NCI-H774 (cell line): ENCODE data around the gene GRIN1.
A peak's percentile ranks its signal among the peaks of the same experiment; 100 is the strongest.

ENCODE experiments used
- DNase-seq: peaks from one replicate; lab custom pipeline; 2025; lab: John Stamatoyannopoulos, UW

GRIN1 gene

DNA sequence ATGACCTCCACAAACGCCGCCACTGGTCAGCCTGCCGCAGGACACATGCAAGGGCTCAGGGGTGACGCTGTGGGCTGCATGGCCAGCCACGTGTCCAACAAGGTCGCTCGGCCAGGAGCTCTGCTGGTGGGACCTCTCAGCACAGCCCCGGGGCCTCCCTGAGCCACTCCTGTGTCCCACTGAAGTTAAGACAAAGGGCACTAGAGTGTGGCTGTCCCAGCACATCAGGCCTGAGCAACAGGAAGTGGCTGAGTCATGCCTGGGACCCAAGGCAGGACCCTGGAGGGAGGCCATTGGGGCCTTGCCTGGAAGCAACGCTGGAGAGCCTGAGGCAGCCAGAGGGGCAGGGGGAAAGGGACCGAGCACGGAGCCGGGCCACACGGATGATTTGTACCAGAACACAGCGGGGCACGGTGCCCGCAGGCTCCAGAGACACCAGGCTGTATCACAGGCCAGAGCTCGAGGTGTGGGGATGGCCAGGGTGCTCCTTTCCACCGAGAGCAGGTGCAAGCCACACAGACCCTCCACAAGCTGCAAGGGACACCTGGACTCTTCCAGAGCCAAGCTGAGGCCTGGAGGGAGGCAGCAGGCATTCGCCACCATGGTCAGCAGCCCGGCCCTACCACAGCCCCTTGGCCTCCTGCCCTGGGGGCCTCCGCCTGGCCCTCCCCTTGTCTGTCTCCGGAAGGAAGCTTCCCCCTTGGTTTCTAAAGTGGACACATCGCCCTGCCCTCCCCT lies 39.4 kb downstream of the GRIN1 start:
- DNase-seq = no peak

DNA sequence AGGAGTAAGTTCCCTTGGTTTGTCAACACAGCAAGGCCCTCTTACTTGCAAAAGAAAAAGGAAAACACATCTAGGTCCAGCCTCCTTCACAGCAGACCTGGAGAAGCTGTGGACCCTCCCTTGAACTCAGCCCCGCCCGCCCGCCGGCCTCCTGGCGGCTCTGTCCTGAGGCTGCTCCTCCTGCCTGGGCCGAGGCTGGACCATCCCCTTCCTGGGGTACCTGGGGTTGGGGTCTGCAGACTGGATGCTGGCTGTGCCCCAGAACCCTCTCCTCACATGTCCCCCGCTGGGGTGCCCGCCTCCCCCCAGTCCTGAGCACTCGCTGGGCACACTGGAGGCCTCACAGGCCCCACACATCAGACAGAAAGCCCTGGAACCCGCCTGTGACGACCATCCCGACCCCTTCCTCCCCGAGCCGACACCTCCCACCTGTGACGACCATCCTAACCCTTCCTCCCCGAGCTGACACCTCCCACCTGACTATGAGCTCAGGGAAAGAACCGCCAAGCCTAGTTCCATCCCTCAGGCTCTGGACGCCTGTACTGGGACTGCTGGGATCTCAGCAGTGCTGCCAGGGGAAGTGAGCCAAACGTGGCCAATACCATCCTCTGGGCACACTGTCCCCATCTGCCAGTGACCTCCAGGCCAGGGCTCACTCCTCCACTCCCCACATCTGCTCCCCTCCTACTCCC lies 40.1 kb downstream of the GRIN1 start:
- no peak for DNase-seq

DNA sequence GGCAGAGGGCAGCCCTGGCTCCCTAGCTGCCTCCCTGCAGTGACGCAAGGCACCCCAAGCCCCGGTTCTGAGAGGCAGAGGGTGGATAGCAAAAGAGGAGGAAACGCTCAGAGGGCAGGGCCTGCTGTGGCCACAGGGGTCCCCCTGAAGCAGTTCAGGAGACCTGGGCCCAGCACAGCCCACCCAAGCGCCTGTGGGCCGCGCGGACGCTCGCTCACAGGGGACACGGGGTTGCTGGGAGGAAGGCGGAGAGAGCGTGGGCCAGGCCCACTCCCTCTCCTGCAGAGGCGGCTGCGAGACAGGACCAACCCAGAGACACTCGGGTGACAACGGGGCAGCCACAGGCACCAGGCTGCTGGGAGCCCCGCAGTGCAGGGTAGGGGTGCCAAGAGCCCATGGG lies 40.8 kb downstream of the GRIN1 start:
- DNase-seq = no peak

GRCh38 chr9:137180491-137180890 lies 41.5 kb downstream of the GRIN1 start:
- DNase-seq = no peak

GRCh38 chr9:137181680-137182079 lies 42.7 kb downstream of the GRIN1 start:
- DNase-seq = no peak

- no peak for DNase-seq
Measured at GRCh38 chr9:137182836-137183235, 43.9 kb downstream of the GRIN1 start.

DNA sequence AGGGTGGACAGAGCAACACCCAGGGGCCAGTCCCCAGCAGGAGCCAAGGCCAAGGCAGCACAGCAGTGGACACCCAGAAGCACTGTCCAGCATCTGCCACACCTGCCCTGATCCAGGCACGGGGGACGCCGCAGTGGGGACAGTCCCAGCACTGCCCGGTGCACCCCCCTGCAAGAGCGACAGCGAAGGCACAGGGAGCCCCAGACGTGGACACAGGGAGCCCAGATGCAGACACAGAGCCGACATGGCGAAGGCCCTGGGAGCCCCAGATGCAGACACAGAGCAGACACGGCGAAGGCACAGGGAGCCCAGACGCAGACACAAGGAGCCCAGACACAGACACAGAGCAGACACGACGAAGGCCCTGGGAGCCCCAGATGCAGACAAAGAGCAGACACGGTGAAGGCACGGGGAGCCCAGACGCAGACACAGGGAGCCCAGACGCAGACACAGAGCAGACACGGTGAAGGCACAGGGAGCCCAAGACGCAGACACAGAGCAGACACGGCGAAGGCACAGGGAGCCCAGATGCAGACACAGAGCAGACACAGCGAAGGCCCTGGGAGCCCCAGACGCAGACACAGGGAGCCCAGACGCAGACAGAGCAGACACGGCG lies 45.1 kb downstream of the GRIN1 start:
- no peak for DNase-seq

GRCh38 chr9:137184881-137185660 lies 46.1 kb downstream of the GRIN1 start:
- DNase-seq = no peak

DNA sequence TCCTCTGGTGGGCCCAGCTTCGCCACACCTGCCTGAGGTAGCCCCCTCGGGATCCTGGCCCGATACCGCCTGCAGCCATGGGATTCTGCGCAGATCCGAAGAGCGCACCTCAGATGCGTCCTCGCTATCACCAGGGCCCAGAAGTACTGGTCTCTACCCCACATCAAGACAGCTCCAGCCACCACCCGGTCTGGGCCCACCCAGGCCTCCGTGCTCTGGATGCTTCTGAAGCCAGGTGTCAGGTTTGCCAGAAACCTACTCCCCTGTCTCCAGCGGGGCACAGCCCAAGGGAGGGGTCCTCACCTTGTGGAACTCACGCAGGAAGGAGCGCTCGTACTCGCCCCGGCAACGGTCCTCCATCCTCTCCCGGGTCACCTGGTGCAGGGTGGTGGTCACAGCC lies 47.0 kb downstream of the GRIN1 start:
- no peak for DNase-seq

DNA sequence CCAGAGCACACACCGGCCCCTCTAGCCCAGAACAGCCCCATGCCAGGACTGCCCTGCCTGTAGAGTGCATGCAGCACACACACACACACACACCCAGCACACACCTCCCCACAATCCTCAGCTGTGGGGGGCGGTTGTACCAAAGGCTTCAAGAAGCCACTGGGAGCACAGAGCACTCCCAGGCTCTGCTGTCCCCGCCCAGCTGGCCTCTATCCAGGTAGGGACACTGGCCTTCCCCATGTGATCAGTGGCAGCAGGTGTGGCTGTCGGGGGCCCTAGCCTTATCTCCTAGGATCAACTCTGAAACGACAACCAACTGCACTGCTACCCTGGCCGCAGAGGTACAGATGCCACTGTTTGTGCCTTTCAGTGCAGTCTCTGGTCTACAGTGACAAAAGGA lies 47.4 kb downstream of the GRIN1 start:
- no peak for DNase-seq

- no peak for DNase-seq
Measured at GRCh38 chr9:137187386-137187785, 48.4 kb downstream of the GRIN1 start.

GRCh38 chr9:137188086-137188489 lies 49.1 kb downstream of the GRIN1 start:
- no peak for DNase-seq

DNA sequence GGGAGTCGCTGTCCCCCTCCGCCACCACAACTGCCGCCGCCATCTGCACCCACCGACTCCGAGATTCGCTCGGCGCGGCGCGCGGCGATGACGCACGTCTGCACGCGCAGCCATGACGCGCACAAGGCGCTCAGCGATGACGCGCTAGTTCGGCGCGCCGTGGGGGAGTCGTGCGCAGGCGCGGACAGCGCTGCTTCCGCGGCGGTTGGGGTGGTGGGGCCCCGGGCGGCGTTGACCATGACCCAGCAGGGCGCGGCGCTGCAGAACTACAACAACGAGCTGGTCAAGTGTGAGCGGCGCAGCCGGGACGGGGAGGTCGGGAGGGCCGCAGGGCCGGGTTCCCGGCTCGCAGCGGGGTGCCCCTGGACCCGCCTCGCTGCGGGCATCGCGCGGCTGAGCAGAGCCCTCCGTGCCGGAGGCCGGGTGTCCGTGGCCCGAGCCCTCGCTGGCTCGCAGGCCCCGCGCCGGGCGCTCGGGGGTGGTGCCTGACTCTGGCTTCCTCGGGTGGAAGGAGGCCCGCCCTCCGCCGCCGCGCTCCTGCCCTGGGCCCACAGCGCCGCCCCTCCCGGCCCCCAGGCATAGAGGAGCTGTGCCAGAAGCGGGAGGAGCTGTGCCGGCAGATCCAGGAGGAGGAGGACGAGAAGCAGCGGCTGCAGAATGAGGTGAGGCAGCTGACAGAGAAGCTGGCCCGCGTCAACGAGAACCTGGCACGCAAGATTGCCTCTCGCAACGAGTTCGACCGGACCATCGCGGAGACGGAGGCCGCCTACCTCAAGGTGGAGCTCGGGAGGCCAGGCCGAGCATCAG lies 49.7 kb downstream of the GRIN1 start, which contains the start of the genes ANAPC2 and SSNA1:
TSS of gene ANAPC2 (minus strand) at position 71 of the 807 bp plus-strand sequence. CDS start at position 43, 28 bp downstream.
TSS of gene SSNA1 (plus strand) at position 187 of the 807 bp plus-strand sequence. CDS start at position 238, 51 bp downstream.
- peak; percentile 96 for DNase-seq

- no peak for DNase-seq
Measured at GRCh38 chr9:137189297-137190295, 50.6 kb downstream of the GRIN1 start.

- no peak for DNase-seq
Measured at GRCh38 chr9:137190315-137190856, 51.4 kb downstream of the GRIN1 start.

- DNase-seq = no peak
Measured at GRCh38 chr9:137191245-137191644, 52.3 kb downstream of the GRIN1 start.

DNA sequence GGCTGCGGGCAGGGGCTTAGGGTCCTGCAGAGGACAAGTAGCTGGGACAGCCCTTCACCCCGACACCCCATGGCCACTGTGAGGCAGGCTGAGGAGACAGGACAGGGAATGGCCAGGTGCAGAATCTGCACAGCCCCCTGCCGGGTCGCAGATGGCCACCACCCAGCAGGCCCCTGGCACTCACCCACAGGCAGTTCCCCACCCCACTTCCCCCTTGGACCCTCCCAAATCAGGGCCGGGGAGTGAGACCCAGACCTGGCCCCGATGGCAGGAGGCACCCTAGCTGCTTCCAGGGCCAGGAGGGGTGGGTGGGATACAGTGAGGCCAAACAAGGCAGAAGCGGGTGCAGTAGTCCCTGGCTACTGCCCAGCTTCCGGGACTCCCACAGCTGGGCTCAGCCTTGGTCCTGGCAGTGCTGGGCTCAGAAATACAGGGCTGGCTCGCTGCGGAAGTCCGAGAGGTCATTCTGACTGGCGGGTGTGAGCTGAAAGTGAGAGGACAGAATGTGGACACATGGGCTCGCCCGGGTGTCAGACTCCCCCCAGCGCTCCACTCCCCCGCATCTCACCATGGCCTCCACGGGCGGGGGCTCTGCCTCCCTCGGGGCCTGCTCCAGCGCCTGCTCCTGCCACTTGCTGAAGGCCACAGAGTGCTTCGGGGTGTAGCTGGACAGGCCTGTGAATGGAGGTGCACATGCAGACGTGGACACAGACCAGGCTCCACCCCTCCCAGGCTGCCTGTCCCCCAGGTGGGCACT lies 52.9 kb downstream of the GRIN1 start:
- DNase-seq = no peak

DNA sequence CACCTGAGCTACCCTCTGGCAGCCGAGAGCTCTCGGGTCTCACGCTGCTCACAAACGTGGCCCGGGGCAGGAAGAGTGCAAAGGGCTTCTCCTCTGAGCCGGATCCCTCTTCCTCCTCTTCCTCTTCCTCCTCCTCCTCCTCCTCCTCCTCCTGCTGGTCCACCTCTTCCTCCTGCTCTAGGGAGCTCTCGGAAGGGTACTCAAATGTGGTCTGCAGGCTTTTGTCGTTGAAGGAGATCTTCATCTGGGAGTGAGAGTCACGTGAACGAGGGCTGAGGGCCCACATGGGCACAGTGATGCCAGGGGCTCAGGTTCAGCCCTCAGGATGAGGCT lies 53.5 kb downstream of the GRIN1 start:
- DNase-seq = no peak

DNA sequence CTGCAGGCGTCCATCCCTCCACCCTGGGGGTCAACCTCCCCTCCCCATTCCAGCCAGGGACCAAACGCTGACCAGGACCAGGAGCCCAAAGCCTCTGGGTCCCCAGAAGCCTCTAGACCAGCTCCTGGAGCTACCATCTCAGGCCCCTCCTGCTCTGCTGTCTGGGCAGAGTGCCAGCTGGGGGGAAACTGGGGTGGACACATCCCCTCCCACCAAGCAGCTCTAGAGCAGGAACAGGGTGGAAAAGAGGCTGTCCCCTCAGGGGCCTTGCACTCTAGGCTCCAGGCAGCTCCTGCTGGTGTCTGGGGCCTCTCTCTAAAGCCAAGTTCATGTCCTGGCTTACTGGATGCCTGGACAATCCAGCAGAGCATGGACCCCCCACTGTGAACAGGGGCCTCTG lies 53.9 kb downstream of the GRIN1 start:
- DNase-seq = no peak
